DMS53 treated with DMSO at 0.1 percent for 48 hours (cell line): Measurements from ENCODE around the gene KCNQ1.

Experiments used
- DNase-seq: peaks from one replicate; lab custom pipeline; 2025; ENCODE audit not compliant: unreplicated experiment; lab: John Stamatoyannopoulos, UW

The KCNQ1 gene

GRCh38 chr11:2459016-2459725, 14.4 kb downstream of the KCNQ1 start:
- DNase-seq, result no peak

GRCh38 chr11:2459796-2460531, 15.2 kb downstream of the KCNQ1 start:
- DNase-seq, result no peak

GRCh38 chr11:2460540-2461252, 15.9 kb downstream of the KCNQ1 start:
- no peak for DNase-seq

GRCh38 chr11:2461253-2461955, 16.6 kb downstream of the KCNQ1 start:
- DNase-seq, result no peak

- no peak for DNase-seq
These were observed 17.2 kb downstream of the KCNQ1 start for GRCh38 chr11:2461956-2462542.

GRCh38 chr11:2462543-2462985, 17.8 kb downstream of the KCNQ1 start:
- no peak for DNase-seq

GRCh38 chr11:2462986-2463765, 18.4 kb downstream of the KCNQ1 start:
- peak; percentile 10 for DNase-seq

GRCh38 chr11:2463766-2464277, 19.0 kb downstream of the KCNQ1 start:
- DNase-seq, result no peak

GRCh38 chr11:2464451-2465165, 19.8 kb downstream of the KCNQ1 start:
- no peak for DNase-seq

- DNase-seq, result no peak
These were observed 20.6 kb downstream of the KCNQ1 start for GRCh38 chr11:2465202-2466068.

GRCh38 chr11:2466069-2466801, 21.4 kb downstream of the KCNQ1 start:
- DNase-seq, result no peak

- no peak for DNase-seq
These were observed 22.3 kb downstream of the KCNQ1 start for GRCh38 chr11:2466869-2467694.

GRCh38 chr11:2467695-2468055, 22.9 kb downstream of the KCNQ1 start:
- no peak for DNase-seq

- DNase-seq, result no peak
These were observed 23.8 kb downstream of the KCNQ1 start for GRCh38 chr11:2468363-2469235.

GRCh38 chr11:2470495-2470894, 25.7 kb downstream of the KCNQ1 start:
- DNase-seq, result no peak
